Measurements from ENCODE around the gene EYA4.

DNA sequence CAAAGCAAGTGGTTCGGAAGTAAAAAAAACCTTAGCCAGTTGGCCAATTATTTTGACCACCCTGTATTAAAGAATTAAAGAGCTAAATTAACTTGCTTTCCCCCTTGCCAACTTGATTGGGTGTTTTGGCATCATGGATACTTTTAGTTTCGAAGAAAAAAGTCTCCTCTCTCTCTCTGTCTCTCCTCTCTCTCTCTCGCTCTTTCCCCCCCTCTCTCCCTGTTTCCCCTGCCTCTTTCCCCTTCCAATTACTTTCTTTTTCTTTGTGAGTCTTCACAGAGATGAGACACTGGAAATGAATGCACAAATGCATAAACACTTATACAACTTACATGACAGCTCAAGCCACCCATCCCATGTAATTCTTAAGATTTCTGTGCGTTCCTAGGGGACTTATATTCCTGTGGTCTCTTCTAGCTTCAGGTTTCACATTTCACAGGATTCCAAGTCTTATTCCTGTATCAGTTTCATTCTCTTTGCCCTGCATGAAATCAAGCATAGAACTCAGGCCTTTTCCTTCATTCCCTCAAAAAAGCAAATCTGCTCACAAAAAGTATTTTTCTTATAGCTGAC, 32.9 kb upstream of the EYA4 start:
- no peak for TF ChIP-seq SUZ12 (IDR thresholded peaks at IDR 0.05; ENCODE audit: extremely low read depth, insufficient read depth, insufficient read length)
- no peak for TF ChIP-seq YY1 (IDR thresholded peaks at IDR 0.05; ENCODE audit: insufficient read depth, insufficient read length)
- TF ChIP-seq ZNF274 (IDR thresholded peaks at IDR 0.05; ENCODE audit: low read depth, low read length): no peak

Measured in NT2/D1 (cell line).